ENCODE measurements around the gene SPIRE1. TPM values are rescaled to one million over a fixed set of nuclear protein-coding genes. Genes with fewer than 3 reads are reported as not detected.

Gene SPIRE1
- total and polyA plus RNA-seq, 9 donors, result 7.9 to 30.2 (median 20.4) TPM

- 98 to 99% (median 98%) methylated on average over 6 of the region's 6 CpGs for WGBS, 3 donors
- no peaks in the 10 kb centered on the region for H3K9me3 ChIP-seq
- H3K36me3 ChIP-seq, result no peaks in the 10 kb centered on the region
- H3K4me1 ChIP-seq (ENCODE audit: insufficient read depth), result no peaks in the 10 kb centered on the region
- no peak overlapping the region for H3K27ac ChIP-seq
- H3K4me3 ChIP-seq, result no peak overlapping the region
- TF ChIP-seq, protein P1, sequence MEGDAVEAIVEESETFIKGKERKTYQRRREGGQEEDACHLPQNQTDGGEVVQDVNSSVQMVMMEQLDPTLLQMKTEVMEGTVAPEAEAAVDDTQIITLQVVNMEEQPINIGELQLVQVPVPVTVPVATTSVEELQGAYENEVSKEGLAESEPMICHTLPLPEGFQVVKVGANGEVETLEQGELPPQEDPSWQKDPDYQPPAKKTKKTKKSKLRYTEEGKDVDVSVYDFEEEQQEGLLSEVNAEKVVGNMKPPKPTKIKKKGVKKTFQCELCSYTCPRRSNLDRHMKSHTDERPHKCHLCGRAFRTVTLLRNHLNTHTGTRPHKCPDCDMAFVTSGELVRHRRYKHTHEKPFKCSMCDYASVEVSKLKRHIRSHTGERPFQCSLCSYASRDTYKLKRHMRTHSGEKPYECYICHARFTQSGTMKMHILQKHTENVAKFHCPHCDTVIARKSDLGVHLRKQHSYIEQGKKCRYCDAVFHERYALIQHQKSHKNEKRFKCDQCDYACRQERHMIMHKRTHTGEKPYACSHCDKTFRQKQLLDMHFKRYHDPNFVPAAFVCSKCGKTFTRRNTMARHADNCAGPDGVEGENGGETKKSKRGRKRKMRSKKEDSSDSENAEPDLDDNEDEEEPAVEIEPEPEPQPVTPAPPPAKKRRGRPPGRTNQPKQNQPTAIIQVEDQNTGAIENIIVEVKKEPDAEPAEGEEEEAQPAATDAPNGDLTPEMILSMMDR (IDR thresholded peaks at IDR 0.05), result no peak
- TF ChIP-seq EP300 (IDR thresholded peaks at IDR 0.05) (no peak), POLR2A (IDR thresholded peaks at IDR 0.05) (no peak)
- no peaks in the 10 kb centered on the region for H3K27me3 ChIP-seq
- DNase-seq, result no peak
- intact Hi-C loops (cut with DNase I), result no loop called here
These were observed 156.9 kb downstream of the SPIRE1 start for GRCh38 chr18:12500986-12501385.

GRCh38 chr18:12497839-12498238 is 160.1 kb downstream of the SPIRE1 start:
- Histone ChIP-seq H3K27ac (no peak overlapping the region), H3K27me3 (no peaks in the 10 kb centered on the region), H3K36me3 (no peaks in the 10 kb centered on the region), H3K4me3 (no peak overlapping the region), H3K9me3 (no peaks in the 10 kb centered on the region), H3K4me1 (ENCODE audit: insufficient read depth) (no peaks in the 10 kb centered on the region)
- intact Hi-C loops (cut with DNase I), result no loop called here
- DNase-seq, result no peak
- WGBS, 3 donors, result 79 to 90% (median 80%) methylated on average over 3 of the region's 3 CpGs
- TF ChIP-seq, protein P1 (IDR thresholded peaks at IDR 0.05), result no peak
- TF ChIP-seq POLR2A (IDR thresholded peaks at IDR 0.05) (no peak), EP300 (IDR thresholded peaks at IDR 0.05) (no peak)

DNA sequence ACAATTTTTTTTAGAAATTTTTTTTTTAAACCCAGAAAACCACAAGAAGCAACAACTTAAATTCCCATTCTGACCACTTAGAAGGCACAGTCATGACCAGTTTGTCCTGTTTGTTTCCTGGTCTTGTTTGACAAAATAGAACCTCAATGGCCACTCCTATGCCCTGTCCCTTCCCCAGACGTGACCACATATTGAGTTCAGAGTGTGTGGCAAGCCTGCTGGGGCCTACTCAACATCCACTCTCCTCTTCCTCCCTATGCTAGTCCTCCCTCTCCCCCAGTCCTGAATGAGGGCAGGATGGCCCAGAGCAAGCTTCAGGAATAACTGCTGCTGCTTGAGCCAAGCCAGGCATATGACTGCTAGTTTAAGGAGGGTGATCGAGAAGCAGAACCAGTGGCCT is 160.6 kb downstream of the SPIRE1 start:
- intact Hi-C loops (cut with DNase I), result no loop called here
- Histone ChIP-seq H3K27me3 (no peaks in the 10 kb centered on the region), H3K27ac (no peak overlapping the region), H3K4me3 (no peak overlapping the region), H3K36me3 (no peaks in the 10 kb centered on the region), H3K9me3 (no peaks in the 10 kb centered on the region), H3K4me1 (ENCODE audit: insufficient read depth) (no peaks in the 10 kb centered on the region)
- no peak for TF ChIP-seq EP300 (IDR thresholded peaks at IDR 0.05)
- TF ChIP-seq, protein P1 (IDR thresholded peaks at IDR 0.05), result no peak
- no peak for TF ChIP-seq POLR2A (IDR thresholded peaks at IDR 0.05)
- 91 to 94% (median 93%) methylated on average over 2 of the region's 2 CpGs for WGBS, 3 donors
- no peak for DNase-seq

DNA sequence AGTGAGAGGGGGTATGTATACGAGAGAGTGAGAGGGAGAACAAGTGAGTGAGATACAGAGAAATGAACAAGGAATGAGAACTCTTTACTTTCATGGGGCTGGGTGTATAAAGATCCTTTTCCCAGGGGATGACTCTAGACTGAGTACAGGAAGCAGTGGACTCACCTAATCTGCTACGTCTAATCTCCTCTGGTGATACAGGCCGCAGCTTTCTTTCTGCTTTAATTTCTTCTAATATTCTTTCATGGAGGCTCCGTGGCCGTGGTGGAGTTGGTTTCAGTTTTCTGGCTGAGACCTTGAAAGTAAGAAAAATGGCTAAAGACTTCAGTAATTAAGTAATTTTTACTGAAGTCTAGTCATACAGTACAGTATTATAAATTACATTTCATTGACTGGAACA is 165.0 kb downstream of the SPIRE1 start:
- H3K4me3 ChIP-seq, result no peak overlapping the region
- TF ChIP-seq EP300 (IDR thresholded peaks at IDR 0.05) (no peak), POLR2A (IDR thresholded peaks at IDR 0.05) (no peak)
- TF ChIP-seq, protein P1 (IDR thresholded peaks at IDR 0.05), result no peak
- H3K27ac ChIP-seq, result no peak overlapping the region
- H3K27me3 ChIP-seq, result no peaks in the 10 kb centered on the region
- DNase-seq, result no peak
- no peaks in the 10 kb centered on the region for H3K36me3 ChIP-seq
- 80 to 94% (median 82%) methylated on average over 5 of the region's 5 CpGs for WGBS, 3 donors
- no peaks in the 10 kb centered on the region for H3K9me3 ChIP-seq
- H3K4me1 ChIP-seq (ENCODE audit: insufficient read depth), result no peaks in the 10 kb centered on the region
- intact Hi-C loops (cut with DNase I), result no loop called here

All from ovary (tissue), 9 donors.